GM19438 (cell line): ENCODE measurements around the gene IRF9.
A peak's percentile ranks its signal among the peaks of the same experiment; 100 is the strongest.
"Not testable (repeated sequence)": the region's sequence is repeated elsewhere in the genome, so short reads cannot be mapped to it uniquely, and the experiment has no call there.

ENCODE experiments used
- ATAC-seq: cut with Tn5 transposase; IDR thresholded peaks from one replicate; pipeline ENCODE4 v1.9.1; 2021; ENCODE audit warnings: low read depth; ENCODE audit not compliant: unreplicated experiment

IRF9 gene

DNA sequence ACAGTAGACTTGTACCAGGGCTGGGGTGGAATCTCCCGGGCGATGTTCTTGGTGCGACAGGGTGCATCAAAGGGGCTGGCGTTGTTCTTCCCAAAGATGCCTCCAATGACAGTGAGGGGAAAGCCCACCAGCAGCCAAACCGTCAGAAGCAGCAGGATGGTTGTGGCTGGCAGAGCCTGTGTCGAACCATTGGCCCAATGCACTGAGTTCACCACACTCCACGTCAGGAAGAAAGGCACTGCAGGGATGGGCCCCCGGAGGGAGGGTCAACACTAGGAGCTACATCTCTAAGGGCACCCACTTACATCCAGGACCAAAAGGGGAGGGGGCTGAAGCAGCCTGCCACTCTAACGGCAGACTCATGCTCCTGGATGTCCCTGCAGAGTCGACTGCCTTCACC is 29.4 kb downstream of the IRF9 start:
- no peak for ATAC-seq

- ATAC-seq = no peak
Measured at GRCh38 chr14:24192933-24193332, 31.9 kb downstream of the IRF9 start.

DNA sequence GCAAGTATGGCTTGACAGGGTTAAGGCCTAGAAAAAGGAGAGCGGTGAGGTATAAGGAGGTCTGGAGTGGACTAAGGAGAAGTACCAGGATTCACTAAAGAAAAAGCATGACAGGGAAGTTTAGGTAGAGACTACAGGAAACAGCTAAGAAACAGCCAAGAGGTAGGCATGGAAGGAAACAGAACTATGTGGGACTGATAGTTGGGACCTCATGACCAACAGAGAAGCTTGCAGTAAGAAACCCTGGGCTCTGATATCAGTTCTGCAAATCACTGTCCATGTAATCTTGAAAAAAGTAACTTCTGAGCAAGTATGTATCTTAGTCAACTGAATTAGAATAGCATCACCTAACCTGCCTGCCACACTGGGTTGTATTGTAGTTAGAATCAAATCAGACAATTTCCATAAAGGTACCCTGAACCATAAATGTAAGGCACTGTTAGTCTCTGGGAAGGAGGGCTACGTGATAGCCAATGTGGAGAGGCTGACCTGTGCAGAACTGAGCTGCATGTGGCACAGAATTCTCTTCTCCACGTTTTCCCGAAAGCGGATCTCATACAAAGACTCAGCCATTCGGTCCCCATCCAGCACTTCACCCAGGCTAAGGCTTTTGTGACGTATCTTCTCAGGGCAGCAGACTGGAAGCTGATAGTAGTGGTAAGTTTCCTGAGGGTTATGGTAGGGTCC is 33.3 kb downstream of the IRF9 start:
- no peak for ATAC-seq

- ATAC-seq = no peak
Measured at GRCh38 chr14:24194873-24195185, 33.8 kb downstream of the IRF9 start.

- ATAC-seq = peak; percentile 81
Measured at GRCh38 chr14:24195186-24196070, 34.4 kb downstream of the IRF9 start, which contains the start of gene TM9SF1. Gene TM9SF1 (minus strand): TSS chr14:24195441. CDS start chr14:24195019, 422 bp downstream.

DNA sequence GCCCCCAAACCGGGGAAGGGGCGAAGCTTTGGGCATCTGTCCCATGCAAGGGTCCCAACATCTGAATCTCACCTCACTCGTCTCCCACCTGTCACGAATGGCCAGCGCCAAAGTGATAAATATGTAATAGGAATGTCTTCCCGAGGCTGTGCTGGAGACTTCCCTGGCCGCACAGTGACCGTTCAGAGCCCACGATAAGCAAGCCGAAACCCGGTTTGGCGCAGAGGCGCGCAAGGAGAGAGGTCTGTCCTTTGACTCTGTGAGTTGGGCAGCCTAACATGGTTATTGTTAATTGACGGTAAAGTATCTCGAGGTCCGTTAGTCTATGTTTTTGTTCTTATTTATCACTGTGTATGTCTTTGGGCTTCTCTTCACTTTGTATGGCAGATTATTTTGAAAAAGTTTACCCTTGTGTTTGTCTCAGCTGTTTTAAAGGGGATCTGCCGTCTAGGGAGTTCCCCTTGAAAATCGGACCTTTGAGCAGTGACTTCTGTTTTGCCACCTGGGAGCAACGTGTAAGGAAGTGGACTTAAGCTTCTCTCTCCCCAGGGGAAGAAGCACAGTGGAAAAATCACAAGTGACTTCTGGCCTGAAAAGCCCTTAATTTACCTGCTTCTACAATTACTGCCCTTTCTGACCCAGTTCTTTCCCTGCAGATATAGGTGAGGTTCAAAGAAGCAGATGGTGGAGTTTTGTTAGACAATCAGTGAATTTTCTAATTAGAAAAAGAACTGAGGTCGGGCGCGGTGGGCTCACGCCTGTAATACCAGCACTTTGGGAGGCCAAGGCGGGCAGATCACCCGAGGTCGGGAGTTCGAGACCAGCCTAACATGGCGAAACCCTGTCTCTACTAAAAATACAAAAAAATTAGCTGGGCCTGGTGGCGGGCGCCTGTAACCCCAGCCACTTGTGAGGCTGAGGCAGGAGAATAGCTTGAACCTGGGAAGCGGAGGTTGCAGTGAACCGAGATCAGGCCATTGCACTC is 35.3 kb downstream of the IRF9 start:
- ATAC-seq = peak; percentile 30

- no peak for ATAC-seq
Measured at GRCh38 chr14:24197056-24197450, 36.0 kb downstream of the IRF9 start.

DNA sequence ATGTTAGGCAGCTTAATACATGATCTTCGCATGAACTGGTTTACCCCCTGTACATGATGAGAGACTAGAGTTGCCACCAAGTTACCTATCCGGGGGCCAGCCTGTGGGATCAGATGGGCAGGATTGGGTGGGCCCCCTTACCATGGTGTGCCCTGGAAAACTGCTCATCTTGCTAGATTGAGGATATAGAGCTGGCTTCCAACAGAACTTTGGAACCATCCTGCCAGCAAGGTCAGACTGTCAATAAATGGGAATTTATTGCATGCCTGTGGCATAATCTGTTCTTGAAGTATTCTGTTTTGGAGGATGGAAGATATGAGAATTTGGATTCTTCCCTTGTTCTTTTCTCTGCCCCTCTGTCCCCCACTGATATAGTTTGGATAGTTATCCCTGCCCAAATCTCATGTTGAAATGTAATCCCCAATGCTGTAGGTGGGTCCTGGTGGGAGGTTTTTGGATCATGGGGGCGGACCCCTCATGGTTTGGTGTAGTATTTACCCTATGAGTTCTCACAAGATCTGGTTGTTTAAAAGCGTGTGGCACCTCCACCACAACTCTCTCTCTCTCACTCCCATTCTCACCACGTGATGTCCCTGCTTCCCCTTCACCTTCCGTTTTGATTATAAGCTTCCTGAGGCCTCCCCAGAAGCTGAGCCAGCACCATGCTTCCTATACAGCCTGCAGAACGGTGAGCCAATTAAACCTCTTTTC is 37.9 kb downstream of the IRF9 start:
- ATAC-seq = no peak

DNA sequence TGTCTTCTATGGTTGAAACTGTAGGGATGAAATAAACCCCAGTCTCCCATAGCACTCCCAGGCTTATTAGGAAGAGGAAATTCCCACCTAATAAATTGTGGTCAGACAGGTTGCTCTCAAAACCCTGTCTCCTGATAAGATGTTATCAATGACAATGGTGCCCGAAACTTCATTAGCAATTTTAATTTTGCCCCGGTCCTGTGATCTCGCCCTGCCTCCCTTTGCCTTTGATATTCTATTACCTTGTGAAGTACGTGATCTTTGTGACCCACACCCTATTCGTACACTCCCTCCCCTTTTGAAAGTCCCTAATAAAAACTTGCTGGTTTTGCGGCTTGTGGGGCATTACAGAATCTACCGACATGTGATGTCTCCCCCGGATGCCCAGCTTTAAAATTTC is 41.5 kb downstream of the IRF9 start:
- ATAC-seq = not testable (repeated sequence)

- not testable (repeated sequence) for ATAC-seq
Measured at GRCh38 chr14:24203249-24203886, 42.3 kb downstream of the IRF9 start.

GRCh38 chr14:24204163-24205146 is 43.4 kb downstream of the IRF9 start:
- no peak for ATAC-seq

GRCh38 chr14:24206260-24207103 is 45.4 kb downstream of the IRF9 start:
- ATAC-seq = no peak

- ATAC-seq = no peak
Measured at GRCh38 chr14:24207104-24207551, 46.1 kb downstream of the IRF9 start.

DNA sequence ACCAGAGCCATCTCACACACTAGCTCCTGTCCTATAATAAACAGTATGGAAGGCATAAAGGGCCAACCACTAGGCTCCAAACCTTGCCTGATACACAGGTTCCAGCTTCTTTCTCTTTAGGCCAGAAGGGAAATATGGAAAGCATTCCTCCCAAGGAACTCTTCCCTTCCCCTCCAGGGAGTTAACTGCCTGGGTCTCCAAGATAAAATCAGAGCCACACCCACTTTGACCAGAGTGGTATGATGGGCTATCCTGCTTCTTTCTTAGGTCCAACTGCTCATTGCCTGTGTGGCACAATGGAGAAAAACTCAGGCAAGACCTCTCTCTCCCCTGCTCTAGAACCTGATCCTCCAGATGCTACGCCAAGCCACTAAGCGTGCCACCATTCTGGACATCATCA is 46.6 kb downstream of the IRF9 start:
- ATAC-seq = no peak

- no peak for ATAC-seq
Measured at GRCh38 chr14:24211311-24211710, 50.2 kb downstream of the IRF9 start.

- ATAC-seq = peak; percentile 76
Measured at GRCh38 chr14:24212924-24213865, 52.1 kb downstream of the IRF9 start, which contains the start of gene CHMP4A. Gene CHMP4A (minus strand): TSS chr14:24213488. CDS start chr14:24213439, 49 bp downstream.
